Mesenteric fat pad (tissue), 1 donor: Measurements from ENCODE around the gene UGCG. TPM values are rescaled to one million over a fixed set of nuclear protein-coding genes. Genes with fewer than 3 reads are reported as not detected.
"Not testable (repeated sequence)": the region's sequence is repeated elsewhere in the genome, so short reads cannot be mapped to it uniquely, and the experiment has no call there.

Experiments used
- DNase-seq: peaks from one replicate; pipeline ENCODE4 v3.0.0-alpha.2; 2020; ENCODE audit warnings: low spot score
- total RNA-seq: library from RNA; stranded (reverse); fragmentation: NEBNext Ultra II Directional; extraction: Animal tissue kit (Norgen Biotek cat#: 25700); gene quantifications from one replicate; pipeline ENCODE4 v1.2.1, GENCODE V29; 2021
- donor health status: DM: yes; HTN: yes; CAD: no.

Gene UGCG
- total RNA-seq, 1 donor from 2014 or later: 70.0 TPM

- no peak for DNase-seq
Measured at GRCh38 chr9:111949919-111950318, 53.3 kb downstream of the UGCG start.

GRCh38 chr9:111952559-111952958 is 55.9 kb downstream of the UGCG start:
- no peak for DNase-seq

- DNase-seq: no peak
Measured at GRCh38 chr9:111953444-111953843, 56.8 kb downstream of the UGCG start.

- DNase-seq: no peak
Measured at GRCh38 chr9:111955048-111955447, 58.4 kb downstream of the UGCG start.

GRCh38 chr9:111957856-111958631 is 61.4 kb downstream of the UGCG start:
- no peak for DNase-seq

- DNase-seq: no peak
Measured at GRCh38 chr9:111959468-111960359, 63.1 kb downstream of the UGCG start.

- DNase-seq: not testable (repeated sequence)
Measured at GRCh38 chr9:111960485-111960884, 63.9 kb downstream of the UGCG start.

- no peak for DNase-seq
Measured at GRCh38 chr9:111961009-111961408, 64.4 kb downstream of the UGCG start.

GRCh38 chr9:111961575-111961974 is 65.0 kb downstream of the UGCG start:
- DNase-seq: no peak

GRCh38 chr9:111962021-111962420 is 65.4 kb downstream of the UGCG start:
- DNase-seq: no peak

GRCh38 chr9:111963995-111964394 is 67.4 kb downstream of the UGCG start:
- no peak for DNase-seq

GRCh38 chr9:111965566-111966019 is 69.0 kb downstream of the UGCG start:
- no peak for DNase-seq

GRCh38 chr9:111966124-111966723 is 69.6 kb downstream of the UGCG start:
- no peak for DNase-seq

- no peak for DNase-seq
Measured at GRCh38 chr9:111966861-111967291, 70.3 kb downstream of the UGCG start.

GRCh38 chr9:111967621-111968020 is 71.0 kb downstream of the UGCG start:
- DNase-seq: no peak

GRCh38 chr9:111969061-111969460 is 72.4 kb downstream of the UGCG start:
- no peak for DNase-seq

GRCh38 chr9:111969622-111970021 is 73.0 kb downstream of the UGCG start:
- no peak for DNase-seq

- no peak for DNase-seq
Measured at GRCh38 chr9:111970827-111971226, 74.2 kb downstream of the UGCG start.

GRCh38 chr9:111974092-111974681 is 77.6 kb downstream of the UGCG start:
- DNase-seq: no peak

GRCh38 chr9:111975709-111976108 is 79.1 kb downstream of the UGCG start:
- DNase-seq: no peak

- no peak for DNase-seq
Measured at GRCh38 chr9:111978616-111979015, 82.0 kb downstream of the UGCG start.
